8988T (cell line): Measurements from ENCODE around the gene DEAF1.

Source experiments
- DNase-seq: peaks from one replicate; pipeline ENCODE4 v3.0.0; 2011

Gene DEAF1

GRCh38 chr11:641806-642370 is 53.1 kb downstream of the DEAF1 start:
- DNase-seq, result no peak

GRCh38 chr11:640021-640706 is 54.9 kb downstream of the DEAF1 start:
- no peak for DNase-seq

- no peak for DNase-seq
Observed at GRCh38 chr11:639332-639955, 55.6 kb downstream of the DEAF1 start.

DNA sequence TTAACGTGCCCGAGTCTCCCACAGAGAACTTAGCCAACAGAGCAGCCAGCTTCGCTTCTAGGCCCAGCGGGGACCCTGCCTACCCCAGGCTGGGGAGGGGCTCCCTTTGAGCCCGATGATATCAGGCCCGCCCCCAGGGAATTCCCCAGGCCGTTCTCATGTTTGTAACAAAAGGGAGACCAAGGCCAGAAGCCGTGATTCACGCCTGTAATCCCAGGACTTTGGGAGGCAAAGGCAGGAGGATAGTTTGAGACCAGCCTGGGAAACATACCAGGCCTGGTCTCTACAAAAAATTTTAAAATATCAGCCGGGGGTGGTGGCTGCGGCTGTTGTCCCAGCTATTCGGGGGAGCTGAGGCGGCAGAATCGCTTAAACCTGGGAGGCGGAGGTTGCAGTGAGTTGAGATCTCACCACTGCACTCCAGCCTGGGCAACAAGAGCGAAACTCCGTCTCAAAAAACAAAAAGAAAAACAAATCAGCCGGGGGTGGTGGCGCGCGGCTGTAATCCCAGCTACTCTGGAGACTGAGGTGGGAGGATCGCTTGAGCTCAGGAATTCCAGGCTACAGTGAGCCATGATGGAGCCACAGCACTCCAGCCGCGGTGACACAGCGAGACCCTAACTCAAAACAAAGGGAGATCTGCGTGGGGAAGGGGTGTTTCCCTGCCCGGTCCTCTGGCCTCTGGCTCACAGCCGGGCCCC is 56.2 kb downstream of the DEAF1 start:
- no peak for DNase-seq

DNA sequence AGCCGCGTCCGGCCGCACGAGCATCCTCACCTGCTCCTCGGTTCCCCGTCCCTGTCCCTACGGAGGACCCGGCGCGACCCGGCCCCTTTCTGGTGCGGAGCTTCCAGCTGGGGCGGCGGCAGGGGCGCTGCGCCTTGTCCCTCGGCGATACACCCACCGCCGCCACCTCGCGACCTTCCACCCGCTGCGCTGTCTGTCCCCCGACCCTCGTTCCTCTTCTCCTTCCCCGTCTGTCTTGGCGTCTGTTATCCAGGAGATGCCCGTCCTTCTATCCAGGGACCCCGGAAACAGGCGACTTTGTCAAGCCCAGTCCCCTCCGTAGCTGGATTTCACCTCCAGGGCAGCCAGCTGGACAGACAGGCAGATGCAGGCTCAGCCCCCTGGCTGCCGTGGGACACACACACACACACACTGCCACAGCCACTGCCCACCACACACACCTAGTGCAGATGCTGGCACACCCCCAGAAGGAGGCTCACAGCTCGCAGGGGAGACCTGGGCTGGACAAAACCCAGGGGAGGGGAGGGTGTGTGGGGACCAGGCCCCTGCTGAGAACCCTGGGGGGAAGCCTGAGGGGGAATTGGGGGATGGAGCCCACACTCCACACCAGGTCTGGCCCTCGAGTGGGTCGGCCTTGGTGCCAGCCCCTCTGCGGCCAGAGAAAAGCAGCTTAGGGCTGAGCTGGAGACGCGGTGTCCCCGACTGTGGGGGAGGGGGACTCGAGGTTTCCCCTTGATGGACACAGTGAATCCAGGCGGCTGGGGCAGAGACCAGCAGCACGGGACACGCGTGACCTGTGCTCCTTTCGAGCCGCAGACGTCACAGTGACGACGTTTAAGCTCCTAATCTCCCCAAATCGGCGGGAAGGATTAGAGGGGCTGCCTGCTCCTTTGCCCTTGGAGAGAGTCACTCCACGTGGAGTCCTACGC is 57.2 kb downstream of the DEAF1 start:
- no peak for DNase-seq

GRCh38 chr11:637333-637592 is 57.8 kb downstream of the DEAF1 start:
- no peak for DNase-seq

DNA sequence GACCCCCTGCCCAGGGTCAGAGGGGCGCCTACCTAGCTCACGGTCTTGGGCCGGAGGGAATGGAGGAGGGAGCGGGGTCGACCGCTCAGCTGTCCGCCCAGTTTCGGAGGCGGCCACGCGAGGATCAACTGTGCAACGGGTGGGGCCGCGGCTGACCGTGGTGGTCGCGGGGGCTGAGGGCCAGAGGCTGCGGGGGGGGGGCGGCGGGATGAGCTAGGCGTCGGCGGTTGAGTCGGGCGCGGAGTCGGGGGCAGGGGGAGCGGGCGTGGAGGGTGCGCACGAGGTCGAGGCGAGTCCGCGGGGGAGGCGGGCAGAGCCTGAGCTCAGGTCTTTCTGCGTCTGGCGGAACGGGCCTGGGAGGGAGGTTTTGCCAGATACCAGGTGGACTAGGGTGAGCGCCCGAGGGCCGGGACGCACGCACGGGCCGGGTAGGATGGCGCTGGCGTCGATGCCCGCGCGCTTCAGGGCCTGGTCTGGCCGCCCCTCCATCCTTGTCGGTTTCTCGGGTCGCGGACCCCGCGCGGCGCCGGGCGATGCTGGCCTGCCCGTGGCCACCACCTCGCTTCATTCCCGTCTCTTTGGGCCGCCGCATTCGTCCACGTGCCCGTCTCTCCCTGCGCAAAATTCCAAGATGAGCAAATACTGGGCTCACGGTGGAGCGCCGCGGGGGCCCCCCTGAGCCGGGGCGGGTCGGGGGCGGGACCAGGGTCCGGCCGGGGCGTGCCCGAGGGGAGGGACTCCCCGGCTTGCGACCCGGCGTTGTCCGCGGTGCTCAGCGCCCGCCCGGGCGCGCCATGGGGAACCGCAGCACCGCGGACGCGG is 58.3 kb downstream of the DEAF1 start, which contains the start of gene DRD4:
Gene DRD4, plus strand, starts transcription at position 759 of the 822 bp plus-strand sequence. Its CDS starts 36 bp downstream, at position 795.
- no peak for DNase-seq

GRCh38 chr11:635945-636510 is 59.0 kb downstream of the DEAF1 start:
- no peak for DNase-seq

GRCh38 chr11:630871-631270 is 64.2 kb downstream of the DEAF1 start:
- DNase-seq, result no peak

DNA sequence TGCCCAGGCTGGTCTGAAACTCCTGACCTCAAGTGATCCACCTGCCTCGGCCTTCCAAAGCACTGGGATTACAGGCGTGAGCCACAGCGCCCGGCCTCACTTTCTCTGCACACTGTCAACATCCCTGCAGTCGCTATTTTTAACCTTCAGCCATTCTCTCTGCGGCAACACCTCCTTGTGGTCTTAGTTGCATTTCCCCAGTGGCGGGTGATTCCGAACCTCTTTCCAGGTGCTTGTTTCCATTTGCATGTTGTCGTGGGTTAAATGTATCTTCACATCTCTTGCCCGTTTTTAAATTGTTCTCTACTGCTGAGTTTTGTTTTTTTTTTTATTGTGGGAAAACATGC is 65.8 kb downstream of the DEAF1 start:
- DNase-seq, result no peak

GRCh38 chr11:628056-628455 is 67.0 kb downstream of the DEAF1 start:
- no peak for DNase-seq

- no peak for DNase-seq
Observed at GRCh38 chr11:627308-627576, 67.8 kb downstream of the DEAF1 start.

- DNase-seq, result no peak
Observed at GRCh38 chr11:626475-627307, 68.3 kb downstream of the DEAF1 start, which contains the start of gene SCT. Gene SCT, minus strand, starts transcription at chr11:627181. Its CDS starts 38 bp downstream, at chr11:627143.

GRCh38 chr11:625636-626268 is 69.3 kb downstream of the DEAF1 start:
- DNase-seq, result no peak

GRCh38 chr11:624705-625635 is 70.1 kb downstream of the DEAF1 start, which contains the start of gene CDHR5:
Gene CDHR5, minus strand, starts transcription at chr11:624955. Its CDS starts 53 bp downstream, at chr11:624902.
- DNase-seq, result no peak

- DNase-seq, result peak; percentile 92
Observed at GRCh38 chr11:623999-624704, 70.9 kb downstream of the DEAF1 start.

DNA sequence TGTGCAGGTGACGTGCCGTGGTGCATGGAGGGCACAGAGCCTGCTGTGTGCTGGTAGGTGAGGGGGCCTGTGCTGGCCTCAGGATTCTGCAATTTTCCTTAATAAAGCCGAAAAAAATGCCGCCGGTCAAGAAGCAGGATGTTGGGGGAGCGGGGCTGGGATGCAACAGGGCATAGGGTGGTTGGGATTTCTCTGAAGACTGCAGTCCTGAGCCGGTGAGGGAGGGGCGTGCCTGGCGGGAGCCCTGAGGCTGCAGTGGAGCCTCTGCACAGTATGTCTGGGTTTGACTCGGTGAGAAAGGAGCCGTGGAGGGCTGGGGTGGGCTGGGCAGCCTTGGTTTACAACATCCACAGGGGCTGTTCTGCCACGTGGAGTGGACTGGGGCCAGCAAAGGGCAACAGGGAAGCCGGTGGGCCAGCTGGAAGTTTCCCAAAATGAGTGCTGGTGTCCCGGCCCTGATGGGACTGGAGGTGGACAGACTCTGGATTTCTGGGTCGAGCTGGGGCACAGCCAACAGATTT is 71.6 kb downstream of the DEAF1 start:
- no peak for DNase-seq

DNA sequence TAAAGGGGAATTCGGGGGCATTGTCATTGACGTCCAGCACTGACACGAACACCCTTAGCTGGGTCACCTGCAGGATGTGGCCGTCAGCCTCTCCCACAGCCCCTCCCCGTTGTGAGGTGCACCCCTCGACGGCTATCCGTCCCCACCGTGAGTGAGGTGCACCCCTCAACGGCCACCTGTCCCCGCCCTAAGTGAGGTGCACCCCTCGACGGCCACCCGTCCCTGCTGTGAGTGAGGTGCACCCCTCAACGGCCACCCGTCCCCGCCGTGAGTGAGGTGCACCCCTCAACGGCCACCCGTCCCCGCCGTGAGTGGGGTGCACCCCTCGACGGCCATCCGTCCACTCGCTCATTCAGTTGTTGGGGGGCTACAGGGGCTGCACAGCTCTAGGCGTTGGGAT is 73.2 kb downstream of the DEAF1 start:
- no peak for DNase-seq
